GM10847 (cell line): ENCODE data around the gene OSBPL3.

Source experiments
- POLR2A ChIP-seq: IDR thresholded peaks from 2 replicates; pipeline ENCODE4 v1.6.1; 2011; ENCODE audit not compliant: insufficient read length; ENCODE audit errors: extremely low read depth

OSBPL3 gene

DNA sequence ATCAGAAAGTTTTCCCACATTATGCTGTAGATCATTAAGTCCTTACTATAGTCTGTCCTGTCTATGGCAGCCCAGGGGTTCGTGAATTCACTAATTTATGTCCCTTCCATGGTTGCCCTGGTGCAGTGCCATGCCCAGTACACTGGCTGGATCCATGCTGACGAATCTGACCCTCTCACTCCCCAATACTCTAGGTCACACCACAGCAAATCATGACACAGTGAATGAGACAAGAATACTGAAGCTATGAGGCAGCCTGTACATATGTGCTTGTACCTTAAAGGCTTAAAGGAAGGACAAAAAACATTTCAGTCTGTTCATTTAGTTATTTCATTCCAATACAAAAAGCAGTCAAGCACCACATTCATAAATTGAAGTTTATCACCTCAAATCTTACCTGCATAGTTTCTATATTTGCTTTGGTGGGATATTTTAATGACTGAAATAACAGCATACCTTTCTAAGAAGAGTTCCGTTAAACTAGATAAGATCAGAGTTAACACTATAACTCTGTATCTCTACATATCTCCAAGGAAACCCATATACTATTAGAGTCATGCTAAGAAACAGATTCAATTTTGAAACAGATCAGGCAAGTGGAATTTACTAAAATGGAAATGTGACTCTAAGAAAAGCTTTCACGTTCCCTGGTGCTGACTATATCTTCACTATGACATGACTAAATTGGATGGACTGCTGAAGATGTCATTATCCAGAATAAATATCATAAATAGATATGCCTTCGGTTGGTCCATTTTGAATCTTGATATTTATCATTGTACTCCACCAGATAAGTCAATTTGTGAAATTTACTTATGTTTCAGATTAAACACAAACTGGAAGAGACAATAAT is 36.7 kb downstream of the OSBPL3 start:
- TF ChIP-seq POLR2A: no peak

DNA sequence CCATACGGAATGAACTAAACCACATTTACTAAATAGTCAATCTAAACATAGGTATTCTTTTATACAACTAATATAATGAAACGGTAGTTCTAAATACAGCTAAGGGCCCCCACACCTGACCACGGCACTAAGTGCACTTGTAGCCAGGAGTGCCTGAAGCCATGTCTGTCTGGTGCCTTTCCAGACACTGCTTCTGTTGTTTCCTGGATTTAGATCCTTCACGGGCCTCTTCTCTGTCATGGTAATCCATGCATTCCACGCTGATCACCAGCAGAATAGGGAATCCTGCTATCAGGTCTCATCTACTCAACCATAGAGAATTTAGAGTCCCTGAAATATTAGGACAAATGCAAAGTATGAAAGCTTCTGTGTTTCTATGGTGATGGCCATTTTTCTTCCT is 37.8 kb downstream of the OSBPL3 start:
- TF ChIP-seq POLR2A: no peak

DNA sequence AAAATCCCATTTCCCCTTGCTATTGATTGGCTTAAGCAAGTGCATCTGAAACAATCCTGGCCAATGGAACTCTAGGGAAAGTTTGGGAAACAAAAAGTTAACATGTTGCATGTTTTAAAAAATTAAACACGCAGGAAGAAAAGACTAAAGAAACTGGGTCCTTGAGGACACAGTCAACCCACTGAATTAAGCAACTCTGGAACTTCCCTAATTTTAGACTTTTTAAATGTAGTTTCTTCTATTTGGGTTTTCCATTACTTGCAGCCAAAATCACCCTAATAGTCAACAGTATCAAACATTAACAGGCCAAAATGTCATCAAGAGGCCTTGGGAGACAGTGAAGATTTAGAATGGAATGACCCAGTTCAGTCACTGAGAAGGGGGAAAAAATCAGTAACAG is 40.6 kb downstream of the OSBPL3 start:
- no peak for TF ChIP-seq POLR2A

DNA sequence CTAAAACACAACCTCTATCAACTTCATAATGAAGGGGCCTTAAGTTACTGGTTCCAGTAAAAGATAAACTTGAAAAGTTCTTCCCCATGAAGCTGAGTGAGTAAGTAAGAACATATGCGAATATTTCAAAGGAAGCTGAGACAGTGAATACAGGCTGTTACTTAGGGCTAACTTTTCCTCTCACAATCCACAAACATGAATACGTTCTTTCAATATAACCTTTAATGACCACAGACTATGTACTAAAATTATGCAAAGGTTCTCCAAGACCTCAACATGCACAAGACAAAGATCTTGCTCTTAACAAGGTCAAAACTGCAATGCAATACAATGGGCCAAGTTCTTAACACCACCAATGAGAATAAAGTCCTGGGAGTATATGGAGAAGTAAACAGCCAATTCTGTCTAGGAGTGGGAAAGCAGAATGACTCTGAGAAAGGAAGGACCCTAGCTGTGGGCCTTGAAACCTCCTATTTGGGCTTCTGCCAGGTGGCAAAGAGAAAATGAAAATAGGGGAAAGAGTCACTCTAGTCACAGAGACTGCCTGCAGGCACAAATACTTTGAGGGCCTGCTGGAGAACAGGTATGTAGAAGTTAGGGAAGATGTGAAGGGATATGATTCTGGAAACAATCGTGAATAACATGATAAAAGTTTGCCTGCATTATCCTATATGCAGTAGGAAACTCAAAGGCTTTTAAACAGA is 43.7 kb downstream of the OSBPL3 start:
- no peak for TF ChIP-seq POLR2A

DNA sequence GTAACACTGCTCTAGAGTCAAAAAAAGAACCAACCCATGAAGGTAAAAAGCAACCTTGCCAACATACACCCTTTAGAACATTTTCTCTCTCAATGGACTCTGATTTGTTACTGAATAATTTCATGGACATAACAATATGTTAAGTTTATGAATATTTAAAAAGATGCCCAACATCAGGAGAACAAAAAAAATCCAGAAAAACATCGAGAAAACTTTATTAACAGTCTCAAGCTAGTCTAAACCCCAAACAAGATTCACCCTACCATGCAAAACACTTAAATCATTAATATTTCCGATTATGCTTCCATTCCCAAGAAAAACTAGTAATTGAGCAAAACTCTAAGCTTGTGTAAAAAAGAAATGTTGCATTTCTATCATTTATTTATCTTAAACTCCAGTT is 46.7 kb downstream of the OSBPL3 start:
- TF ChIP-seq POLR2A: no peak

DNA sequence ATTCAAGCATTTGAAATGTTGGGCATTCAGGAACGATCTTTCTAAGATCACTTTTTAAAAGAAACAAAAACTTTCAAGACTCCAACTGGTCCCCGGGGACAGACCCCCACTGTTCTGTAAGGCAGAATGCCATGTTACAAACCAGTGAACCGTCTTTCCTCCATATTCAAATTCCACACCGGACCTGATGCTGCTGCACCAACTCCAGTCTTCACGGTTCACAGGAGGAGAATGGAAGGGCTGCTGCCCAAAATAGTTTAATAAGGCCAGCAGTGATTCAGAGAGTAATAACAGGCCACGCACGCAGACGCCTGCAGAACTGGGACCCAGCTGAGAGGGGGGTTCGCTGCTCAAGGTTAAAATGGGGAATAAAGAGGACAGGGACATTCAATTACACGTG is 47.2 kb downstream of the OSBPL3 start:
- no peak for TF ChIP-seq POLR2A

DNA sequence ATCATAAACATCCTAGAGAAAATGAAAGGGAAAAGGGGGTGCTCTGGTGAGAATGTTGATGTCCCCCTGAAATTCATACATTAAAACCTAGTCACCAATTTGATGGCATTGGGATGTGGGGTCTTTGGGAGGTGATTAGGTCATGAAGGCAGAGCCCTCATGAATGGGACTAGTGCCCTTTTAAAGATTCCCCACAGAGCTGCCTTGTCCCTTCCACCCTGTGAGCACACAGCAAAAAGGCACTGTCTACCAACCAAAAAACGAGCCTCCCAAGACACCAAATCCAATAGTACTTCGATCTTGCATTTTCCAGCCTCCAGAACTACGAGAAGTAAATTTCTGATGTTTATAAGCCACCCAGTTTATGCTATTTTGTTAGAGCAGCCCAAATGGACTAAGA is 47.6 kb downstream of the OSBPL3 start:
- TF ChIP-seq POLR2A: no peak

DNA sequence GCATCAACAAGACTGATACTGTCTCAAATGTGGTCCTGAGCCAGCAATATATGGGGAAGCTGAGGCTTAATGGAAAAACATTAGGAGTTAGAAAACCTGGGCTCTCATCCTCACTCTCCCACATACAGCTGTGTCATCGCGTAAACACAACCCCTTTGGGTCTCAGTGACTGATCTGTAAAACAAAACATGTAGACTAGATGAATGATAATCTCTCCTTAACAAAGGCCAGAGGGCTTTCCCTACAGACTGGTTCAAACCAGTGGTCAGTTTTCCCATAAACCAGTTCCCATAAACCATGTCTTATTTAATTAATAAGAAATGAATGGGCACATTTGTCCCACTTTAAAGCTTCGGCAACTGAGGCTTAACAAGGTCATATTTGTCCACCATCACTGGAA is 48.1 kb downstream of the OSBPL3 start:
- no peak for TF ChIP-seq POLR2A

DNA sequence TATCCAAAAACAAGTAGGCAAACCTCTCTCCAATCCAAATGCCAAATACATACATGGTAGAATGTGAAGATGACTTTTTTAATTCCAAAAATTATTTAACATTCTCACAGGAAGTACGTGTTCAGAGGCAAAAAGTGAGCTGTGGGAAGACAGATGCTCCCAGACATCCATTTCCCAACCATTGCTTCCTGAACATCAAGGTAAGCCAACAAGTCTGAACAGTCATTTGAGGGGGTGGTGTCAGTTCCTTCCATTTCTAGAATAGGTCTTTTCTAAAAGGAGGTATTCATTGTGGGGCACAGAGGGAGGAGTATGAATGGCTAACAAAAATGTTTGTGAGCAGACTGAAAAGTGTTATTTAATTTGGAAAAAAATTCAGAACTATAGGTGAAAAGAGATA is 49.1 kb downstream of the OSBPL3 start:
- no peak for TF ChIP-seq POLR2A

DNA sequence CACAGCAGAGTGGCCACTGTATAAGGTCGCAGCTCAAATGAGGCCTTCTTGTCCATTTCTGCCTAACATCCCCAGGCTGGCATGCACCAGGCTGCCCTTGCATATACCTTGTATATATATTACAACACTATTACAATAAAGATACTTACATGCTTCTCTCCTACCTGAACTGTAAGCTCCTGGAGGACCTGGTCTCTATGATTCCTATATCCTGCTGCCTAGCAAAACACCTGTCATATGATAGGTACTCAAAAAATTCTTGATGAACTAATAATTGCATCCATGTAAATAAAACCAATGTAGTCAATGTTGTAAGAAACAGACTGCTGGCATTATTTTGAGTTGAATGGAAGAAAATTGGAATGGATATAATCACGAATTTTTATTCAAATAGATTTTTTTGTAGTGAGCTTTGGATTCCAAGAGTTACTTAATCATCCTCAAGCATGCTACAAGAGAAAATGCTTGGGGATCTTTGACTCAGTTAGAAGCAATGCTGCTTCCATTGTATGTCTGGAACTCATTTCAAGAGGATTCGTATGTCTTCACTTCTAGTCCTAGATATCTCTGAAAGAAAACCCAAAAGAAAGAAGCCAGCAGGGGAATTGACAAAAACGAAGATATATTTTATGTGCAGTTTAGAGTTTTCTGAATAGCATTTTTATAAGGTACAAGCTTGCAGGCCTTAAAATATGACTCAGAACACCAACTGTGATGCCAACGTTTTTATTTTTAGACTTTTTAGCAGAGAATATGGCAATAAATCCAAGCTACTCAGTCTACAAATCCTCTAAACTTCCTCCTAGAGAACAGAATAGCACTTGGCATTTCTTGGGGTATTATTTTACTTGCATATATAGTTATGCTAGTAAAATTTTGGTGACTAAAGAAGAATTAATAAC is 53.1 kb downstream of the OSBPL3 start:
- no peak for TF ChIP-seq POLR2A

DNA sequence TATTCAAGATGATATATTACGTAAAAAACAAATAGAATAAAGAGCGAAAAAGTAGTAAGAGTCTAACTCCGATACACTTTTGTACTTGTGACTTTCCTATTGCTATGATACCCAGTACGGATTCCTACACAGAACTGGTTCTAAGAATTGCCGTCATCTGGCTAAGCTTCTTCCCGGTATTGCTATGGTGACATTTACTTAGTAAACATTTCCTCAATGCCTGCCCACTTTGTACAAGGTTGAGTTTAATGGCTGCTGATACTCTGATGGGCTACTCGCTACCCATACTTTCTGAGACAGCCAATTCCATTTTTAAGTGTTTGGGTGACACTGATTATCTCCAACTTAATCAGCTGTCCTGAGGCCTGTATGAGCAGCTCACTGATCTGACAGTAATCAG is 55.6 kb downstream of the OSBPL3 start:
- TF ChIP-seq POLR2A: no peak

DNA sequence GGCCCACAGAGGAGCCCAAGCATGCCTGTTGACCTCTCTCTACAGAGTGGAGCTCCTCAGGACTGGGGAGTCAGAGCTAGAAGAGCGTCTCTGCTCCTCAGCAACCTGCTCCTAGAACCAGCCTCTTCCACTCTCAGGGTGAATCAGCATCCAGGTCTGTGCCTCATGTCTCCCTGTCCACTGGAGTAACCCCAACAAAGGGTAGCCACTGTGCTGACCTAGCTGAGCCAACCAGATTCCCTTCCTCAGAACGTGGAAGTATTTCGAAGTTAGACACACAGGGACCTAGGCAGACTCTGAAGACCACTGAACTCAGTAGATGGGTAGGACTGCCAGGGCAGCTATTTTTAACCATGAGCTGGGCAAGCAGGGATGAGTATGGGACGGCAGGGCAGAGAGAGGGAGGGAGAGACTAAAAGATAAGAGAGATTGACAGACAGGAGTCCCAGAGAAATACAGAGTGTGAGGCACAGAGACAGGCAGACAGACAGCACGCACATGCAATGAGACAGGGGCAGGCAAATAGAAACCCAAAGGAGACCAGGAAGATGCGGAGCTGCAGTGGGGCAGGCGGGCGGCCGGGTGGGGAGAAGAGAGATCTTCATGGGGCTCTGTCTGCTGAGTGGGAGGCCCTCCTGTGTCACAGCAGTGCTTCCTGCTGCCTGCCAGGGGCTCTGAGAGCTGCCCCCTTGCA is 56.7 kb downstream of the OSBPL3 start:
- TF ChIP-seq POLR2A: no peak

DNA sequence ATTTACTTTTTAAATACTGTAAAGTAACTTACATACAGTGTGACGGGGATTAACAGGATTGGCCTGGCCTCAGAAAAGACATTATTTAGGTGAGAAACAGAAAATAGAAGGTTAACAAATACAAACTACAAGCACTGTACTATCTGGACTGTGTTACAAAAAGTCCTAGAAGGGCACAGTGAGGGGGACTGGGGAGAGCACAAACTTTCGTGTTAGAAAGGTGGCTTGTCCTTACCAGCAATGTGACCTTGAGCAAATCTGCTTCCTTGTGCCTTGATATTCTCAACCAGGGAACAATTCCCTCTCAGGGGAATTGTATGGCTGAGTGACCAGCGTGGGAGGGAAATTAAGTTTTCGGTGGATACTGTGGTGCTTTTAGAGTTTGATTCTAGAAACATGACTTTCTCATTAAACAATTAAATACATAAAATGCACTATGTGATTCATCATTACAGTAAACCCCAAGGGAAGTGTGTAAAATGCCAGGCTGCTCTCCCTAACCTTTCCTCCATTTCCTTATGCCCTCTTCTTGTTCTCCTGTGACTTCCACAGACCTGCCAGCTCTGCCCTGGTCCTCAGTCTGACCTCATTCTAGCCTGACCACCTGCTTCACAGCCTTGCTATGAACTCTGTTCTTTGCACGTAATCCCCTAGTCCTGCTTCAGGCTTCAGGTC is 57.7 kb downstream of the OSBPL3 start:
- TF ChIP-seq POLR2A: no peak

DNA sequence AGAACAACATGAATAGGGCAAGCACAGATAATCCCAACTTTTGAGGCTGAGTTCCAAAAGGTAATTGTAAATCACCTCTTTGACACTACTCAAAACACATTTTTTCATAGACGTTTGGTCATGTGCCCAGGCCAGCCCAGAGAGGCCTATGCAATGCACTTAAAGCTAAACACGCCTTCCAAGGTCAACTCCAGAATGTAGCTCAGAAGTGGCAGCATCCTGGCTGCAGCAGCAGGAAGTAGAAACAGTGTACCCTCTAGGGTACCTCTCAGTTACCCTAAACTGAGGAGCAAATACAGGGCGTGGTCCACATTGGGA is 58.7 kb downstream of the OSBPL3 start:
- TF ChIP-seq POLR2A: no peak

DNA sequence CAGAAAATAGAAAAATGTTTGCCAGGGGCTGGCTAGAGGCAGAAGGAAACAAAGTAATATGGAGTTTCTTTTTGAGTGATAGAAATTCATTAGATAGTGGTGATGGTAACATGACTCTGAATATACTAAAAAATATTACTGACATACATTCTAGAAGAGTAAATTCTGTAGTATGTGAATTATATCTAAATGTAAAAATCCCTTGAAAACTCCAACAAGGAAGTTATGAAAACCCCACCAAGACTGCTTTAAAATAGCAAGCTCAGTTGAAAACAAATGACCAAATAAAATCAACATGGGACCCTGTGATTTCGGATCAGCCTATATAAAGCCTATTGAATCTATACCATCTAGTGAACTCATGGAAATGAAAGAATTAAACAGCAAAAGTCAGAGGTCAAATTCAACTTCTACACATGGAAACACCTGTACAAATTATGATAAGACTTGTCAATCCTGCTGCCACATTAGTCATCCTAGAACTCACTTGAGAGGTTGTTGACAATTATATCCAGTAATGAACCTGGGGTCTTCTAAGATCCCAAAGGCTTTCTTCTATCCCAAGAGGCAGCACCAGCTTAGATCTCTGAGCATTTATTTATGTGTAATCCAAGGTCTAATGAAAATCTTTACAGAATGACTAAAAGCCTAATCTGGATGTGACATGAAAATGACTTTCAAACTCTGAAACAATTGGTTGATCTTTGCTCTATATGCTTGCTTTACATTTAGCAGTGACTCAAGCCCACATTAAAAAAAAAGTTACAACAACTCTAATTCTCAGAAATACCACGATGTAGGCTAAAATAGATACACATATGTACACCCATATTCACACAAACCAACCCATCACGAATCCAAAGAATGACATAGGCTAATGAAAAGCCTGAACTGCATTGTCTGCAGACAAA is 59.3 kb downstream of the OSBPL3 start:
- TF ChIP-seq POLR2A: no peak
